GM12875 (cell line): ENCODE data around the gene SHD.
"Not testable (repeated sequence)": the region's sequence is repeated elsewhere in the genome, so short reads cannot be mapped to it uniquely, and the experiment has no call there.

ENCODE experiments used
- H3K4me3 ChIP-seq: one replicate; pipeline ENCODE4 v1.5.1; 2011; ENCODE audit warnings: low read depth, low read length, control low read depth
- TF ChIP-seq, protein P1 (sequence below): IDR thresholded peaks from 2 replicates; pipeline ENCODE4 v1.5.1; 2011; ENCODE audit warnings: low read depth, mild to moderate bottlenecking, control low read depth, inconsistent platforms, low read length, moderate library complexity, borderline replicate concordance; ENCODE audit not compliant: insufficient read depth

SHD gene

DNA sequence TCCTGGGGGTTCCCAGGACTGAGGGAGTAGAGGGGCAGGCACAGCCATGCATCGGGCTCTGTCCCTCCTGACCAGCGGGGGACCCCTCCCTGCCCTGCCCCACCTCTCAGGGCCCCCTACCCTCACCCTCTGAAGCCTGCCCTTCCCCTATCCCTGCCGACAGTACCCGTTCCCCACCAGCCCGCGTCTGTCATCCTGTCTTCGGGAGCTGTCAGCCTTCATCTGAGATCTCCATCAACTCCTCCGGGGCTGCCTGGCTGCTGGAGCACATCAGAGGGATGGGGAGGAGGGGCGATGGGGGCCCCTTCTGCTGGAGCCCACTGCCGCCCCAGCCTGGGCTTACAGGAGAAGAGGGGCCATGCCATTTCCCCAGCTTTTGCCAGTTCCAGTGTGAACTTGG is 6.2 kb upstream of the SHD start:
- H3K4me3 ChIP-seq, result no peak overlapping the region
- TF ChIP-seq, protein P1, sequence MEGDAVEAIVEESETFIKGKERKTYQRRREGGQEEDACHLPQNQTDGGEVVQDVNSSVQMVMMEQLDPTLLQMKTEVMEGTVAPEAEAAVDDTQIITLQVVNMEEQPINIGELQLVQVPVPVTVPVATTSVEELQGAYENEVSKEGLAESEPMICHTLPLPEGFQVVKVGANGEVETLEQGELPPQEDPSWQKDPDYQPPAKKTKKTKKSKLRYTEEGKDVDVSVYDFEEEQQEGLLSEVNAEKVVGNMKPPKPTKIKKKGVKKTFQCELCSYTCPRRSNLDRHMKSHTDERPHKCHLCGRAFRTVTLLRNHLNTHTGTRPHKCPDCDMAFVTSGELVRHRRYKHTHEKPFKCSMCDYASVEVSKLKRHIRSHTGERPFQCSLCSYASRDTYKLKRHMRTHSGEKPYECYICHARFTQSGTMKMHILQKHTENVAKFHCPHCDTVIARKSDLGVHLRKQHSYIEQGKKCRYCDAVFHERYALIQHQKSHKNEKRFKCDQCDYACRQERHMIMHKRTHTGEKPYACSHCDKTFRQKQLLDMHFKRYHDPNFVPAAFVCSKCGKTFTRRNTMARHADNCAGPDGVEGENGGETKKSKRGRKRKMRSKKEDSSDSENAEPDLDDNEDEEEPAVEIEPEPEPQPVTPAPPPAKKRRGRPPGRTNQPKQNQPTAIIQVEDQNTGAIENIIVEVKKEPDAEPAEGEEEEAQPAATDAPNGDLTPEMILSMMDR, result no peak

DNA sequence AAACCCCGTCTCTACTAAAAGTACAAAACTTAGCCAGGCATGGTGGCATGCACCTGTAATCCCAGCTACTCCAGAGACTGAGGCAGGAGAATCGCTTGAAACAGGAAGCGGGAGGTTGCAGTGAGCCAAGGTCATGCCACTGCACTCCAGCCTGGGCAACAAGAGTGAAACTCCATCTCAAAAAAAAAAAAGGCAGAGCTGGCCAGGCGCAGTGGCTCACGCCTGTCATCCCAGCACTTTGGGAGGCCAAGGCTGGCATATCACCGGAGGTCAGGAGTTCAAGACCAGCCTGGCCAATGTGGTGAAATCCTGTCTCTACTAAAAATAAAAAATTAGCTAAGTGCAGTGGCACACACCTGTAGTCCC is 4.8 kb upstream of the SHD start:
- H3K4me3 ChIP-seq, result not testable (repeated sequence)

DNA sequence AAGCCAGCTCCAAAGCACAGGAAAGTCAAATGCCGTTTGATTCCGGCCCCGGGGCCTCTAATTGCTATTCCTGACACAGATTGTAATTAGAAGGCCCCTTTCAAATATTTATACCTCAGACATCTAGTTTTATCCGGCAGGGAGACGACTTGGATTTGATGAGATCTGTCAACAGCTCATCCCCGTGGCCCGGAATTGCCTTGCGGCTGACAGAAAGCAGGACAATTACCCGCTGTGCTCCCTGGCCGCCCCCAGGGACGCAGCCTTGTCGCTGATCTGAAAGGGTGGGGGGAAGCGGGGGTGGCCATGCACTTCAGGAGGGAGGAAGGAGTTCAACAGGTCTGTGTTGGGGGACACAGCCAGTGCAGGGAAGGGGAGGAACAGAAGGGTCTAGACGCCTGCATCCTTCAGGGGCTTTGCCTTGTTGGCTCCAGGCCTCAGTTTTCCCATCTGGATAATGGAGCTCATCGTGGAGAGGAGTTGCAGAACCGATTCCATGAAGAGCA is 1.8 kb upstream of the SHD start:
- TF ChIP-seq, protein P1, result no peak
- H3K4me3 ChIP-seq, result no peak overlapping the region

DNA sequence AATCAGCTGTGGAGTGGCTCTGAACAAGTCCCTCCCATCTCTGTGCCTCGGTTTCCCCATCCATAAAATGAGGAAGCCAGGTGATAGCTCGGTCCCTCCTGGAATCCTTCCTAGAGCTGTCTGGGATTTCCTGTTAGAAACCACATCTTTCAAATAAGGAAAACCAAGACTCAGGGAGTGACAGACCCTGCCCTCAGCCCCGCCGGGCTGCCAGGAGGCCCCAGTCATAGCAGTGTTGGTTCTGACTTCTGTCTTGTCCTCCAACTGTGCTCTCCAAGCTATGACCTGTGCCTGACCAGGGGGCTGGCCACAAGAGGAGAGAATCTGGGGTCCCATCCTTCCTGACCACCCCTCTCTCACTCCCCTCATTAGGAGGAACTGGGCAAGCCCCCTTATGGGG is 1.1 kb upstream of the SHD start:
- H3K4me3 ChIP-seq, result no peak overlapping the region
- TF ChIP-seq, protein P1, result no peak

DNA sequence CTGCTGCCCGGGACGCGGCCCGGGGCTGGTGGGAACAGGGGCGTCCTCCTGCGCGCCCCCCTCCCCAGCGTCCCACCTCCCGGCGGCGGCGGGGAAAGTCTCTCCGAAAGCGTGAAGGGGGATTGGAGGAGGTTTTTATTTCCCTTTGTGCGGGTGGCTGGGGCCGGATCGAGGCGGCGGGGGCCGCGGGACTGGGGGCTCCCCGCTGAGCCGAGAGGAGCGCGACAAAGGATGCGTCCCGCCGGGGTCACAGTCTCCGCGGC is 132 bp downstream of the SHD start:
- H3K4me3 ChIP-seq, result no peak overlapping the region
- TF ChIP-seq, protein P1, result no peak

DNA sequence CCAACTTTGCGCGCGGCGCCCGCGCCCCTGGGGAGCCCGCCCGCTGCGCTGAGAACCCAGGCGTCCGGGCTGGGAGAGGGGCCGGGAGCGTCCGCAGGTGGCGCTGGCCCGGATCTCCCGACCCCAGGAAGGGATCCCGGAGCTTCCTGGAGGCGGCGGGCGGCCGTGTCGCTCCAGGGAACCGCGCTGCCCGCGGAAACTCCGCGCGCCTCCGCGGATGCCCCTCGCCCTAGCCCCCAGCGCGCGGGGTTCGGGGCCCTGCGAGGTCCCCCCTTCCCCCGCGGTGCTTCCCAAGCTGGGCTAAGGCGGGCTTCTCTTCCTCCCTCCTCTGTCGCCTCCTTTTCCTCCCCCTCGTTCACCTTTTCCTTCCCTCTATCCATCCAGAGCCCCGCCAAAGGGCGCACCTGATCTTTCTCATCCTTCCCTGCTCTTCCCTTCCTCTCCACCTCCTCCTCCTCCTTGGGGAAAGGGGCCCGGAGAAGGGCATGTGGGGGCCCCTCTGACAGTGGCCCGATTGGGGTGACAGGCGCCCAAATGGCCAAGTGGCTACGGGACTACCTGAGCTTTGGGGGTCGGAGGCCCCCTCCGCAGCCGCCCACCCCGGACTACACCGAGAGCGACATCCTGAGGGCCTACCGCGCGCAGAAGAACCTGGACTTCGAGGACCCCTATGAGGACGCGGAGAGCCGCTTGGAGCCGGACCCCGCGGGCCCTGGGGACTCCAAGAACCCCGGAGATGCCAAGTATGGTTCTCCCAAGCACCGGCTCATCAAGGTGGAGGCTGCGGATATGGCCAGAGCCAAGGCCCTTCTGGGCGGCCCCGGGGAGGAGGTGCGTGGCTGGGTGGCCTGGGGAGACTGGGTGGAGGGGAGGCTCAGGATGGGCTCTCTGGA is 710 bp downstream of the SHD start:
- TF ChIP-seq, protein P1, result no peak
- no peak overlapping the region for H3K4me3 ChIP-seq

DNA sequence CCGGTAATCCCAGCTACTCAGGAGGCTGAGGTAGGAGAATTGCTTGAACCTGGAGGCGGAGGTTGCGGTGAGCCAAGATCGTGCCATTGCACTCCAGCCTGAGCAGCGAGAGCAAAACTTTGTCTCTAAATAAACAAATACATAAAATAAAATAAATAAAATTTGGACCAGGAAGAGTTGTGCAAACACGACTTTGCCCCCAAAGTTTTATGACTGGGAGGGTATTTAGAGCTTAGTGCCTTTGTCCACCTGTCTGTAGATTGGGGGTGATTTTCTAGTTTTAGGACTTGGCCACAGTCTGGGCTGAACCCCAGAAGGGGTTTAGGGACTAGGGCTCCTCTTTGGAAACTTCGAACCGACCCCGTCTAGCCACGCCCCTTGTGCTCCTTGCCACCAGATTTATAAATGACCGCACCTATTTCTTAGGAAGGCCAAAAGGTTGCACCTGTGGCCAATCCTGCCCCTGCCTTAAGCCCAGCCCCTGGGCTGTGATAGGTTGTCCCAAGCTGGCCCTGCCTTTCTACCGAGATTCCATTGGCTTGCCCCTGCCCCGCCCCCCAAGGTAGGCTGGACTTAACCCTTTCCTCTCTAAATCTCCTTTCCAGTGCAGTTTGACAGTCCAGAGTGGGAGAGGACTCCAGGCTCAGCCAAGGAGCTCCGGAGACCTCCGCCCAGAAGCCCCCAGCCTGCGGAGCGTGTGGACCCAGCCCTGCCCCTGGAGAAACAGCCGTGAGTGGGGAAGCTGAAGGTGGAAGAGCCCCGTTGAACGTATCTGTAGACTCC is 5.3 kb downstream of the SHD start:
- no peak overlapping the region for H3K4me3 ChIP-seq
- TF ChIP-seq, protein P1, result no peak
